Liver (tissue), 3 donors: ENCODE data around the gene HYAL3.

Experiments used
- GABPA ChIP-seq, 2 donors: IDR thresholded peaks in 1 of 2; conservative IDR thresholded peaks in 1 of 2; 2 replicates each; pipeline ENCODE4 v1.6.1; 2016; ENCODE audit warnings: antibody characterized with exemption in 2 of 2, mild to moderate bottlenecking in 1 of 2, moderate library complexity in 1 of 2
- HNF4A ChIP-seq, 2 donors: conservative IDR thresholded peaks; 2 replicates each; pipeline ENCODE4 v1.6.1; 2016; ENCODE audit warnings: antibody characterized with exemption in 2 of 2, mild to moderate bottlenecking in 2 of 2
- JUND ChIP-seq, 2 donors: IDR thresholded peaks; 2 replicates each; pipeline ENCODE4 v1.6.1; 2016; ENCODE audit warnings: antibody characterized with exemption in 2 of 2
- RAD21 ChIP-seq, 2 donors: IDR thresholded peaks; 2 replicates each; pipeline ENCODE4 v1.6.1; 2016; ENCODE audit warnings: antibody characterized with exemption in 2 of 2, mild to moderate bottlenecking in 2 of 2
- SP1 ChIP-seq: IDR thresholded peaks from 2 replicates; pipeline ENCODE4 v1.6.1; 2018; ENCODE audit warnings: antibody characterized with exemption, mild to moderate bottlenecking
- YY1 ChIP-seq: IDR thresholded peaks from 2 replicates; pipeline ENCODE4 v1.6.1; 2016; ENCODE audit warnings: antibody characterized with exemption, mild to moderate bottlenecking
- TF ChIP-seq, protein P1 (sequence below): fragments of 150-350 bp; IDR thresholded peaks from 2 replicates; pipeline ENCODE4 v1.5.1; 2017; ENCODE audit warnings: improper control_type of control experiment, low read depth, low read length; ENCODE audit not compliant: missing input control
- TF ChIP-seq, protein P2 (sequence below): IDR thresholded peaks from 2 replicates; pipeline ENCODE4 v1.6.1; 2016; ENCODE audit warnings: antibody characterized with exemption
- TF ChIP-seq, protein P3 (sequence below): IDR thresholded peaks from 2 replicates; pipeline ENCODE4 v1.6.1; 2016; ENCODE audit warnings: antibody characterized with exemption
- TF ChIP-seq, protein P4 (sequence below): IDR thresholded peaks from 2 replicates; pipeline ENCODE4 v1.6.1; 2016; ENCODE audit warnings: antibody characterized with exemption
- TF ChIP-seq, protein P5 (sequence below): IDR thresholded peaks from 2 replicates; pipeline ENCODE4 v1.6.1; 2016; ENCODE audit warnings: antibody characterized with exemption, mild to moderate bottlenecking
- donor health status: healthy.
- donor health status: healthy.

DNA sequence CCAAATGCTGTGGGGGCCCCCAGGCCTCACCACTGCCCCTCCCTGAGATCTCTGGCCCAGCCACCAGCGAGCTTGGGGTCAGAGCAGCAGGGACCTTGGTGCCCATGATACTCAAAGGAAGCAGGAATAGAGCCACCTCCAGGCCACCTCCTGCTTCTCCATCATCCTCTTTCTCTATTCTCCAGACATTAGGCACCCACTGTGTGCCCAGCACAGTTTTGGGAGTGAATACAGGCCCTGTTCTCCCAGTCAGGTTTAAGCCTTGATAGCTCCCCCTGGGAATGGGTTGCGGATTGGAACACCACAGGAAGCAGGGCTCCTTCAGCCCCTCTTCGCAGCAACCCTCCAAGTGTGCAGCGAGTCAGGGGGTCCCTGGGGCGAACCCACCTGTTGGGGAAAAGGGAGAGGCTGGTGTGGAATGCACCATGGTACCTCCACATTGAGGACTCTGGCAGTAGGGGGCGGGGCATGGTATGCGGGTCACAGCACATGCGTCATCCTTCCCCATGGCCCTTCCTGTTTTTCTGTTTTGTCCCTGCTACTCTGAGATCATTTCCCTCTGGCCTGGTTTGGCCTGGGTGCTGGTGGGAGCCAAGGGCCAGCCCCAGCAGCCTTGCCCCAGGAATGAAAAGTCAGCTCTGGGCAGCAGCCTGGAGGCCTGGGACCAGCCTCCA lies 44.5 kb downstream of the HYAL3 start:
- TF ChIP-seq YY1, result no peak
- TF ChIP-seq, protein P1, sequence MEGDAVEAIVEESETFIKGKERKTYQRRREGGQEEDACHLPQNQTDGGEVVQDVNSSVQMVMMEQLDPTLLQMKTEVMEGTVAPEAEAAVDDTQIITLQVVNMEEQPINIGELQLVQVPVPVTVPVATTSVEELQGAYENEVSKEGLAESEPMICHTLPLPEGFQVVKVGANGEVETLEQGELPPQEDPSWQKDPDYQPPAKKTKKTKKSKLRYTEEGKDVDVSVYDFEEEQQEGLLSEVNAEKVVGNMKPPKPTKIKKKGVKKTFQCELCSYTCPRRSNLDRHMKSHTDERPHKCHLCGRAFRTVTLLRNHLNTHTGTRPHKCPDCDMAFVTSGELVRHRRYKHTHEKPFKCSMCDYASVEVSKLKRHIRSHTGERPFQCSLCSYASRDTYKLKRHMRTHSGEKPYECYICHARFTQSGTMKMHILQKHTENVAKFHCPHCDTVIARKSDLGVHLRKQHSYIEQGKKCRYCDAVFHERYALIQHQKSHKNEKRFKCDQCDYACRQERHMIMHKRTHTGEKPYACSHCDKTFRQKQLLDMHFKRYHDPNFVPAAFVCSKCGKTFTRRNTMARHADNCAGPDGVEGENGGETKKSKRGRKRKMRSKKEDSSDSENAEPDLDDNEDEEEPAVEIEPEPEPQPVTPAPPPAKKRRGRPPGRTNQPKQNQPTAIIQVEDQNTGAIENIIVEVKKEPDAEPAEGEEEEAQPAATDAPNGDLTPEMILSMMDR, result no peak
- TF ChIP-seq, protein P2, sequence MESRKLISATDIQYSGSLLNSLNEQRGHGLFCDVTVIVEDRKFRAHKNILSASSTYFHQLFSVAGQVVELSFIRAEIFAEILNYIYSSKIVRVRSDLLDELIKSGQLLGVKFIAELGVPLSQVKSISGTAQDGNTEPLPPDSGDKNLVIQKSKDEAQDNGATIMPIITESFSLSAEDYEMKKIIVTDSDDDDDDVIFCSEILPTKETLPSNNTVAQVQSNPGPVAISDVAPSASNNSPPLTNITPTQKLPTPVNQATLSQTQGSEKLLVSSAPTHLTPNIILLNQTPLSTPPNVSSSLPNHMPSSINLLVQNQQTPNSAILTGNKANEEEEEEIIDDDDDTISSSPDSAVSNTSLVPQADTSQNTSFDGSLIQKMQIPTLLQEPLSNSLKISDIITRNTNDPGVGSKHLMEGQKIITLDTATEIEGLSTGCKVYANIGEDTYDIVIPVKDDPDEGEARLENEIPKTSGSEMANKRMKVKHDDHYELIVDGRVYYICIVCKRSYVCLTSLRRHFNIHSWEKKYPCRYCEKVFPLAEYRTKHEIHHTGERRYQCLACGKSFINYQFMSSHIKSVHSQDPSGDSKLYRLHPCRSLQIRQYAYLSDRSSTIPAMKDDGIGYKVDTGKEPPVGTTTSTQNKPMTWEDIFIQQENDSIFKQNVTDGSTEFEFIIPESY, result no peak
- peak in 1 of 2 donors; percentile 32 for TF ChIP-seq JUND (IDR thresholded peaks at IDR 0.05)
- TF ChIP-seq, protein P3, sequence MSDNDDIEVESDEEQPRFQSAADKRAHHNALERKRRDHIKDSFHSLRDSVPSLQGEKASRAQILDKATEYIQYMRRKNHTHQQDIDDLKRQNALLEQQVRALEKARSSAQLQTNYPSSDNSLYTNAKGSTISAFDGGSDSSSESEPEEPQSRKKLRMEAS, result no peak
- TF ChIP-seq SP1, result peak; percentile 38
- TF ChIP-seq, protein P4, sequence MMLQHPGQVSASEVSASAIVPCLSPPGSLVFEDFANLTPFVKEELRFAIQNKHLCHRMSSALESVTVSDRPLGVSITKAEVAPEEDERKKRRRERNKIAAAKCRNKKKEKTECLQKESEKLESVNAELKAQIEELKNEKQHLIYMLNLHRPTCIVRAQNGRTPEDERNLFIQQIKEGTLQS, result no peak
- TF ChIP-seq, protein P5, sequence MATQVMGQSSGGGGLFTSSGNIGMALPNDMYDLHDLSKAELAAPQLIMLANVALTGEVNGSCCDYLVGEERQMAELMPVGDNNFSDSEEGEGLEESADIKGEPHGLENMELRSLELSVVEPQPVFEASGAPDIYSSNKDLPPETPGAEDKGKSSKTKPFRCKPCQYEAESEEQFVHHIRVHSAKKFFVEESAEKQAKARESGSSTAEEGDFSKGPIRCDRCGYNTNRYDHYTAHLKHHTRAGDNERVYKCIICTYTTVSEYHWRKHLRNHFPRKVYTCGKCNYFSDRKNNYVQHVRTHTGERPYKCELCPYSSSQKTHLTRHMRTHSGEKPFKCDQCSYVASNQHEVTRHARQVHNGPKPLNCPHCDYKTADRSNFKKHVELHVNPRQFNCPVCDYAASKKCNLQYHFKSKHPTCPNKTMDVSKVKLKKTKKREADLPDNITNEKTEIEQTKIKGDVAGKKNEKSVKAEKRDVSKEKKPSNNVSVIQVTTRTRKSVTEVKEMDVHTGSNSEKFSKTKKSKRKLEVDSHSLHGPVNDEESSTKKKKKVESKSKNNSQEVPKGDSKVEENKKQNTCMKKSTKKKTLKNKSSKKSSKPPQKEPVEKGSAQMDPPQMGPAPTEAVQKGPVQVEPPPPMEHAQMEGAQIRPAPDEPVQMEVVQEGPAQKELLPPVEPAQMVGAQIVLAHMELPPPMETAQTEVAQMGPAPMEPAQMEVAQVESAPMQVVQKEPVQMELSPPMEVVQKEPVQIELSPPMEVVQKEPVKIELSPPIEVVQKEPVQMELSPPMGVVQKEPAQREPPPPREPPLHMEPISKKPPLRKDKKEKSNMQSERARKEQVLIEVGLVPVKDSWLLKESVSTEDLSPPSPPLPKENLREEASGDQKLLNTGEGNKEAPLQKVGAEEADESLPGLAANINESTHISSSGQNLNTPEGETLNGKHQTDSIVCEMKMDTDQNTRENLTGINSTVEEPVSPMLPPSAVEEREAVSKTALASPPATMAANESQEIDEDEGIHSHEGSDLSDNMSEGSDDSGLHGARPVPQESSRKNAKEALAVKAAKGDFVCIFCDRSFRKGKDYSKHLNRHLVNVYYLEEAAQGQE, result no peak
- no peak for TF ChIP-seq RAD21 (IDR thresholded peaks at IDR 0.05)
- peak in 1 of 2 donors; percentile 77 for TF ChIP-seq GABPA (IDR thresholded peaks at IDR 0.05 in 1 of 2, conservative IDR thresholded peaks at IDR 0.05 in 1 of 2)
- no peak for TF ChIP-seq HNF4A (conservative IDR thresholded peaks at IDR 0.05)
